Medulla oblongata (tissue), 1 donor: Measurements from ENCODE around the gene GNS.

Experiments used
- DNase-seq: peaks from one replicate; pipeline ENCODE4 v3.0.0-alpha.2; 2015; ENCODE audit errors: extremely low spot score

GNS gene

GRCh38 chr12:64759035-64759894, at the start of gene GNS:
Gene GNS (minus strand): TSS chr12:64759406. CDS start chr12:64759276, 130 bp downstream.
- peak; percentile 98 for DNase-seq

DNA sequence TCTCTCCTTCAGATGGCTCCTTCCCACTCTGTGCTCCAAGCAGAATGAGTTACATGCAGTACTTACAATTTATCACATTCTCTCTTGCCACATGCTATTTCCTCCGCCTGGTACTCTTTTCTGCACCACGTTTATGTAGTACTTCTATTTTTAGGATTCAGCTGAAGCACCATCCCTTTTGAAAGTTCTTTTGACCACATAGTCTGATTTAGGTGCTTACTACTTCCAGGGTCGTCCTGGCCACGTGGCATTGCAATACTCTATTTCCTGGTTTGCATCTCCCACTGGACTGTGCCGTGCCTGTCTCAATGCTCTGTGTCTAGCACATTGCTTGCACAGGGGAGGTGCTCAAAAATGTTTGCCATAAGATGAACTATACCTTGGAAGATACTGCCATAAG, 48.9 kb upstream of the GNS start:
- no peak for DNase-seq

DNA sequence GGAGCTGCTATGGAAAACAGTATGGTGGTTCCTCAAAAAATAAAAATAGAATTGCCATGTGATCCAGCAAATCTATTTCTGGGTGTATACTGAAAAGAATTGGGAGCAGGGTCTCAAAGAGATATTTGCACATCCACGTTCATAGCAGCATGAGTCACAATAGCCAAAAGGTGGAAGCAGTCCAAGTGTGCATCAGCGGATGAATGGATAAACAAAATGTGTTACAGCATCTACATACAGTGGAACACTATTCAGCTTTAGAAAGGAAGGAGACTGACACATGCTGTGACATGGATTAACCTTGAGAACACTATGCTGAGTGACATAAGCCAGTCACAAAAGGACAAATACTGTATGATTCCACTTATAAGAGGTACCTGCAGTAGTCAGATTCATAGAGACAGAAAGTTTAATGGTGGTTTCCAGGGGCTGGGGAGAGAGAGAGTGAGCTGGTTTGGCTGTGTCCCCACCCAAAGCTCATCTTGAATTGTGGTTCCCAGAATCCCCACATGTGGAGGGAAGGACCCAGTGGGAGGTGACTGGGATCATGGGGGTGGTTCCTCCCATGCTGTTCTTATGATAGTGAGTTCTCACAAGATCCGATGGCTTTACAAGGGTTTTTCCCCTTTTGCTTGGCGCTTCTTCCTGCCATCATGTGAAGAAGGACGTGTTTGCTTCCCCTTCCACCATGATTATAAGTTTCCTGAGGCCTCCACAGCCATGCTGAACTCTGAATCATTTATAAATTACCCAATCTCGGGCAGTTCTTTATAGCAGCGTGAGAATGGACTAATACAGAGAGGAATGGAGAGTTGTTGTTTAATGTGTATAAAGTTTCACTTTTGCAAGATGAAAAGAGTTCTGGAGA, 47.6 kb upstream of the GNS start:
- DNase-seq = no peak

- no peak for DNase-seq
Observed at GRCh38 chr12:64806173-64806572, 47.0 kb upstream of the GNS start.

- DNase-seq = peak; percentile 48
Observed at GRCh38 chr12:64802180-64802775, 43.1 kb upstream of the GNS start.

DNA sequence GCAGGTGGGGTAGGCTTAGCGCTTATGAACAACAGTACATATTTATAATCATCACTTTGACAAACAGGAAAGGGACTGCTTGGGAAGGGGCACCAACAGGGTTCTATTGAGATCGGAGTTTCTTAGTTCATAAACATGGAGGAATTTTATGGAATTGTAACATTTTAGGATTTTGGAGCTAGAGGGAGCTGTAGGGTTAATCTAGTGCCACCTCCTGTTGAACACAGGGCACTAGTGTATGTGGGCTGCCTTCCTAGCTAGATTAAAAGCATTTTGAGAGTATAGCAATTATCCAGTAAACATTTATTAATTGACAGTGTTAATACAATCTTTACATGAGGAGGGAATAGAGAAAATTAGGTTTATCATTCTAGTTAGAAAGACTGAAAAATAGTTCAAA, 42.2 kb upstream of the GNS start:
- DNase-seq = no peak

GRCh38 chr12:64800640-64801039, 41.4 kb upstream of the GNS start:
- DNase-seq = no peak

DNA sequence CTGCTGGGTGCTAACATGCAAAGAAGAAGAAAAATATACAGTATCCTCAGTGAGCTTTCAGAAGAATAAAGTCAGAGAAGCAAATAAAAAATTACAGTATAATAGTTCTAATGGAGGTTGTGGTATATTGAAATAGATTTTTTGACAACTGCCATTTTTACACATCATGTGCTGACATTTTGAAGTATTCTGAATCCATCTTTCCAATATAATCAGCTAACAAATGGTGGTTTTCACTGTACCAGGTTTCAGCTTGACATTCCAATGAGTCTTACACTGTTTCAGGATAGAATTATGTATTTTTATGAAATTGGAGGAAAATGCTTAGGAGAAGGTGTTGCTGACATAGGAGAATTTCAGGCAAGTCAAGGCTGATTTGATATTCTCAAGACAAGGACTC, 39.0 kb upstream of the GNS start:
- no peak for DNase-seq

DNA sequence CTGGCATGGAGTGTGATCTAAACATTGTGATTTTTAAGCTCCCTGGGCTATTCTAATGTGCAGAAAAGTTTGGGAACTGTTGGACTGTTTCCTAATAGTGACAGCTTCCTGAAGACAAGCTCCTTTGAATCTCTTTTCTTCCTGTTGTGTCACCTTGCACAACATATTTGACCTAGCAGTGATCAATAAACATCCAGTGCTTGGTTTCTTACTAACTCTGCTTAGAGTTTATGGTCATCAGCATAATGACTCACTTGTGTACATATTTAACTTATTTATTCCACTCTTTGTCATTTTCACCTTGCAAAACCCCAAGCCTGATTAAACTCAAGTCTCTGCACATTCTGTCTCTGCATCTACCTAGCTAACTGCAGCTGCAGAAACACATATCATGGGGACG, 38.0 kb upstream of the GNS start:
- no peak for DNase-seq

DNA sequence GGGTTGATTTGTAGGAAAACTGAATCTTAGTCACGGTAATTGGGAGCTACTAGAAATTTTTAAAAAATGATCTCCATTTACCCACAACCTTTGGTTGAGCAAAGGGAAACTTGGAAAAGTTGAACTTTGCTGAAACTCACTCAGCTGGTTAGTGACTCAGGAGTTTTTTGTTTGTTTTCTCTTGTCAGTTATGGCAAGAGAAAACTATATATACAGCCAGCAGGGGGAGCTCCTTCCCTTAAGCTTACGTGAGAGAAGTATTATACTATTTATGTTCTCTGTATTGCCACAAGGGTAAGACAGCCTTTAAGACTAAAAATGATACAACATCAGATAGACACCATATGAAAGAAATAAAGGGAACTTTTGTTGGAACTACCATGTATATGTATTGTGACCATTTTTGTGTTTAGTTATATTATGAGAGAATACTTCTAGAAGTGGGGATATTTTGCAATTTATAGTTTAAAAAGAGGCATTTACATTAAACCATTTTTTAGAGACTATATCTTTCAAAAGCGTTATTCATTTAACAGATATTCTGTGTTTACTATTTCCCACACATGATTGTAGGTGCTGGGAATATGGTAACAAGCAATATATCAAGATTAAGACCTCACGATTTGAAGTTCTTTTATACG, 37.1 kb upstream of the GNS start:
- peak; percentile 83 for DNase-seq

GRCh38 chr12:64794305-64794704, 35.1 kb upstream of the GNS start:
- DNase-seq = no peak

DNA sequence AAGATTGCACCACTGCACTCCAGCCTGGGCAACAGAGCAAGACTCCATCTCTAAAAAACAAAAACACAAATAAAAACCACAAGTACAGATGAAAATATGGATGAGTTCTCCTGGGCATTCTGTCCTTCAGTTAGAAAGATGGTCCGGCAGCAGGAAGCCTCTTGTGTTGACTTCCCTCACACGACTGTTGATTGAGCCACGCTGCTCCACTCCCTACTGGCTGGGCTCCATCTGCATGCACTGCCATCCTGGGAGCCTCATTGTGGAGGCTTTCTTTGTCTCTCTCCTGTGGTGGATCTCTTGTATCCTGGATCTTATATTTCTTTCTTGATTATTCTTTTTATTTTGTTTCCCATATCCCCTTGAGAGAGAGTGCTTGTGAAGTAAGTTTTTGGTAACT, 34.4 kb upstream of the GNS start:
- no peak for DNase-seq

DNA sequence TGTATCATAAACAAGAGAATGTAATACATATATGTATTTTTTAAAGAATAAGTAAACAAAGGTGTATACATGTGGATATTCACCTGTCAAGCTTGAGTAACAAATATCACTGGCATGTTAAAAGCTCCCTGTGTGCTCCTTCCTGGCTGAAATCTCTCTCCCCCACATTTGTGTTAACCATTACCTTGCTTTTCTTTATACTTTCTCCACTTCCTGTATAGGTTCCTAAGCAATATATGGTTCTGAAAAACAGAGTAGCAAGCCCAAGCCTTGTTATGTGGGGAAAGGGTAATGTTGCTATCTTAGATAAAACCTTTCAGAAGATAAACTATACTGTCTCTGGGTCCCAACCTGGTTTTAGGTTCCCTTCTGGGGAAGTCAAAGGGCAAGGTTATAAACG, 32.9 kb upstream of the GNS start:
- DNase-seq = no peak

DNA sequence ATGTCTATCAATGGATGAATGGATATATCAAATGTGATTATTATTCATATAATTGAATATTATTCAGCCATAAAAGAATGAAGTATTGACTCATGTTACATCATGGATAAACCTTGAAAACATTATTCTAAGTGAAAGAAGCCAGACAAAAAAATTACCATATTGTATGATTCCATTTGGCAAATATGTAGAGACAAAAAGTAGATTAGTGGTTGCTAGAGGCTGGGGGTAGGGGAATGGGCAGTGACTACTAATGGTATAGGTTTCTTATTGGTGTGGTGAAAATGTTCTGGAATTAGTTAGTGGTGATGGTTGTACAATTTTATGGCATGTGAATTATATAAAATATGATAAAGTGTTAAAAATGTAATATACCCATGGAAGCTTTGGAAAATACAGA, 31.8 kb upstream of the GNS start:
- DNase-seq = no peak

DNA sequence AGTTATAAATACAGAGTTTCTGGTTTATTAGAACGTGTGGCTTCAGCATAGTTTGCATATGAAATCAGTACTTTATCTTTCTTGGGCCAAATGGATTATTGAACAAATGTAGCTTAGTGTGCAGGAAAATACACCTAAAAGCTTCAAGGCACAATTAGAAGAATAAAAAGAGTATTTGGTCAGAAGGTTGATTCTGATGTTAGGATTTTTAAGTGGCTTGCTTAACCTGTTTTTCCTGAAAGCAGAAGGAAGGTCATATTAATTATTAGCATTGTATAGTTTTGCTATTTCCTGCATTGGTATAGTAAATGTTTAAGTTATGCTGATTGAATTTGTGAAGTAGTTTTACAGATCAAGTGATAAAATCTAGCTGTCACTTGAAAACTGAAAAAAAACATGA, 31.0 kb upstream of the GNS start:
- no peak for DNase-seq

GRCh38 chr12:64785838-64786237, 26.6 kb upstream of the GNS start:
- no peak for DNase-seq

DNA sequence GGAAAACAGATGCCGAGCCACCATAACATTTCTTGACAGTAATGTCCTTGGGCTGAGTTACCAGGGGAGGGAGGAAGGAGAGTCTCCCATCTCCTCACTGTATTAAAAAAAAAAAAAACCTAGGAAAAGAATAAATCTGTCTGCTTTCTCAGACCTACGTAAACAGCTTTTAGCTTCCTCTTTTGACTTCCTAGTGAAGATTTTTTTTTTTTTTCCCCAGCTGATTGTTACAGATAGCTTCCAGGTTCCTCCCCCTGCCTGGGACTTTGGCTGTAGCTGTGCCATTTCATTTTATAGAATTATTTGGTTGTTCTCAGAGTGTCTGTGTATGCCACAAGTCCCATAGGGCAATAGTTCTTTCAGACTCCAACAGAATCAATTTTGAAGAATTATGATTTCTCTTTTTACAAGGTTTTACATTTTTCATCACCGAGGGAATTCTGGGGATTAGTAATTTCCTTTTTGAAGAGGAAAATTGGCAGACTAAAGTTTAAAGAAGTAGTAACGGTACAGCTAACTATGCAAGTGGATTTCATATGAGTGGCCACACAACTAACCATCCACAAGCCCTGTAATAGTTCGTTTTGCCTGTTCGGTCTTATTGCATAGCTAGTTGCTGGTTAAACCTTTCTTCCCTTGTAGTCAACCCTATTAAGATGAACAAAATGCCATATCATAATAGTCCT, 23.1 kb upstream of the GNS start:
- DNase-seq = peak; percentile 11

- DNase-seq = no peak
Observed at GRCh38 chr12:64781280-64782190, 22.3 kb upstream of the GNS start.

DNA sequence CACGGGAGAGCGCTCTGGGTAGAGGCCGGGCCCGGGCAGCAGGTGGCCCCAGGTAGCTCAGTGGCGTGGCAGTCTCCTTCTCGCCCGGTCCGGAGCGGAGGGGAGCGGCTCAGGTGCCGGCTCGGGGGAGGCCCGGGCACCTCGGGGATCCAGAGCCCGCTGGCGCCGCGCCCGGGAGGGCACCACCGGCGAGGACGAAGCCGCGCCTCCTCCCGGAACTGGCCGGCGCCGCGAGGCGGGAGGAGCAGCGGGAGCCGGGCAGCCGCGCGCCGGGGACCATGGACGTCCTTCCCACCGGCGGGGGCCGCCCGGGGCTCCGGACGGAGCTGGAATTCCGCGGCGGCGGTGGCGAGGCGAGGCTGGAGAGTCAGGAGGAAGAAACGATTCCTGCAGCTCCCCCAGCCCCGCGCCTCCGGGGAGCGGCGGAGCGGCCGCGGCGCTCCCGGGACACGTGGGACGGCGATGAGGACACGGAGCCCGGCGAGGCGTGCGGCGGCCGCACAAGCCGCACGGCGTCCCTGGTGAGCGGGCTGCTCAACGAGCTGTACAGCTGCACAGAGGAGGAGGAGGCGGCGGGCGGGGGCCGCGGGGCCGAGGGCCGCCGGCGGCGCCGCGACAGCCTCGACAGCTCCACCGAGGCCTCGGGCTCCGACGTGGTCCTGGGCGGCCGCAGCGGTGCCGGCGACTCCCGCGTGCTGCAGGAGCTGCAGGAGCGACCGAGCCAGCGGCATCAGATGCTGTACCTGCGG, 21.5 kb upstream of the GNS start:
- no peak for DNase-seq

- peak; percentile 12 for DNase-seq
Observed at GRCh38 chr12:64780132-64780530, 20.9 kb upstream of the GNS start.
